Tibial nerve (tissue), 4 donors: ENCODE measurements around the gene KEAP1. TPM values are rescaled to one million over a fixed set of nuclear protein-coding genes. Genes with fewer than 3 reads are reported as not detected.

ENCODE experiments used
- DNase-seq, 2 donors: peaks; one replicate each; pipeline ENCODE4 v3.0.0-alpha.2; 2019; ENCODE audit warnings: low spot score in 2 of 2
- H3K27ac ChIP-seq, 4 donors: fragments of 200-600 bp; sonication (generic) in 3 of 4; one replicate each; pipeline ENCODE4 v1.5.1; 2017 to 2019; ENCODE audit warnings: mild to moderate bottlenecking in 1 of 4
- H3K27me3 ChIP-seq, 2 donors: fragments of 200-600 bp; sonication (generic) in 1 of 2; one replicate each; pipeline versions ENCODE4 v1.5.1 to v1.6.0; 2017 to 2019
- H3K36me3 ChIP-seq, 3 donors: fragments of 200-600 bp; sonication (generic); one replicate each; pipeline ENCODE4 v1.5.1; 2018 to 2019
- H3K4me1 ChIP-seq, 4 donors: fragments of 200-600 bp; sonication (generic) in 3 of 4; one replicate each; pipeline ENCODE4 v1.5.1; 2017 to 2019
- H3K4me3 ChIP-seq, 4 donors: fragments of 200-600 bp; sonication (generic) in 3 of 4; one replicate each; pipeline ENCODE4 v1.5.1; 2017 to 2019; ENCODE audit warnings: mild to moderate bottlenecking in 1 of 4, moderate library complexity in 1 of 4
- H3K9me3 ChIP-seq, 4 donors: fragments of 200-600 bp; sonication (generic) in 3 of 4; one replicate each; pipeline ENCODE4 v1.5.1; 2017 to 2019
- CTCF ChIP-seq, 5 experiments: fragments of 200-600 bp in 3 of 5; fragments of 450-650 bp in 2 of 5; sonication (generic) in 3 of 5; IDR thresholded peaks; one replicate each; pipeline ENCODE4 v1.5.1; 2016 to 2019; ENCODE audit warnings: antibody characterized with exemption in 5 of 5, mild to moderate bottlenecking in 3 of 5, moderate library complexity in 2 of 5
- EP300 ChIP-seq, 2 donors: sonication (generic); formaldehyde crosslinking; IDR thresholded peaks; one replicate each; pipeline ENCODE4 v1.6.1; 2017; ENCODE audit warnings: antibody characterized with exemption in 2 of 2, mild to moderate bottlenecking in 1 of 2
- POLR2A ChIP-seq, 2 donors: fragments of 450-650 bp; IDR thresholded peaks; one replicate each; pipeline ENCODE4 v1.6.1; 2017; ENCODE audit warnings: antibody characterized with exemption in 2 of 2, mild to moderate bottlenecking in 2 of 2, moderate library complexity in 2 of 2
- WGBS, 2 donors: methylation state at CpG; one replicate each; pipeline ENCODE4 v1.1.5; 2018; 5-methylcytosine and 5-hydroxymethylcytosine counted together
- total RNA-seq, 4 donors: library from RNA; depleted of rRNA; stranded (reverse); fragments of >200 nt; gene quantifications; one replicate each; pipeline ENCODE4 v1.1.0, GENCODE V29; 2016

The KEAP1 gene
- total RNA-seq, 4 donors from 2014 or later: 45.4 to 52.4 (median 50.7) TPM

GRCh38 chr19:10549733-10550132, 46.6 kb upstream of the KEAP1 start:
- Histone ChIP-seq H3K9me3 (peaks cover 0 to 6% (median 0%) of the 10 kb centered on the region in 4 donors), H3K4me3 (no peak overlapping the region), H3K36me3 (peaks cover 0 to 91% (median 35%) of the 10 kb centered on the region in 3 donors), H3K4me1 (peaks cover 0 to 13% (median 9%) of the 10 kb centered on the region in 4 donors), H3K27ac (no peak overlapping the region), H3K27me3 (no peaks in the 10 kb centered on the region)
- TF ChIP-seq EP300 (IDR thresholded peaks at IDR 0.05) (no peak), CTCF (IDR thresholded peaks at IDR 0.05) (no peak), POLR2A (IDR thresholded peaks at IDR 0.05) (no peak)
- DNase-seq: no peak
- 85 to 87% methylated on average over 7 of the region's 7 CpGs for WGBS, 2 donors

- TF ChIP-seq EP300 (IDR thresholded peaks at IDR 0.05) (no peak), POLR2A (IDR thresholded peaks at IDR 0.05) (no peak), CTCF (IDR thresholded peaks at IDR 0.05) (no peak)
- Histone ChIP-seq H3K9me3 (peaks cover 0 to 6% (median 0%) of the 10 kb centered on the region in 4 donors), H3K4me1 (peaks cover 0 to 16% (median 14%) of the 10 kb centered on the region in 4 donors), H3K27ac (no peak overlapping the region), H3K36me3 (peaks cover 0 to 82% (median 35%) of the 10 kb centered on the region in 3 donors), H3K27me3 (no peaks in the 10 kb centered on the region), H3K4me3 (no peak overlapping the region)
- no peak for DNase-seq
- WGBS, 2 donors: 89 to 99% methylated on average over 11 to 18 of the region's 18 CpGs
Observed at GRCh38 chr19:10548746-10549276, 45.7 kb upstream of the KEAP1 start.

GRCh38 chr19:10546817-10547216, 43.7 kb upstream of the KEAP1 start:
- Histone ChIP-seq H3K9me3 (no peaks in the 10 kb centered on the region), H3K27me3 (no peaks in the 10 kb centered on the region), H3K4me3 (no peak overlapping the region), H3K4me1 (peaks cover 0 to 19% (median 13%) of the 10 kb centered on the region in 4 donors), H3K27ac (no peak overlapping the region), H3K36me3 (peaks cover 0 to 62% (median 21%) of the 10 kb centered on the region in 3 donors)
- 72 to 88% methylated on average over 2 to 17 of the region's 17 CpGs for WGBS, 2 donors
- TF ChIP-seq EP300 (IDR thresholded peaks at IDR 0.05) (no peak), POLR2A (IDR thresholded peaks at IDR 0.05) (no peak), CTCF (IDR thresholded peaks at IDR 0.05) (no peak)
- no peak for DNase-seq

GRCh38 chr19:10544753-10545251, 41.6 kb upstream of the KEAP1 start:
- no peaks in the 10 kb centered on the region for H3K9me3 ChIP-seq
- DNase-seq: no peak
- peaks cover 0 to 19% (median 13%) of the 10 kb centered on the region in 4 donors for H3K4me1 ChIP-seq
- peak overlapping the region in 3 of 4 donors; percentile 90 to 98 (median 97) for H3K27ac ChIP-seq
- TF ChIP-seq POLR2A (IDR thresholded peaks at IDR 0.05) (no peak), CTCF (IDR thresholded peaks at IDR 0.05) (no peak), EP300 (IDR thresholded peaks at IDR 0.05) (no peak)
- no peaks in the 10 kb centered on the region for H3K27me3 ChIP-seq
- H3K36me3 ChIP-seq: peaks cover 0 to 41% (median 9%) of the 10 kb centered on the region in 3 donors
- peak overlapping the region in 3 of 4 donors; percentile 87 to 99 (median 94) for H3K4me3 ChIP-seq
- 37 to 47% methylated on average over 17 to 21 of the region's 23 CpGs for WGBS, 2 donors

GRCh38 chr19:10544242-10544752, 41.1 kb upstream of the KEAP1 start:
- H3K27ac ChIP-seq: peak overlapping the region; percentile 84 to 98 (median 94)

More at GRCh38 chr19:10544242-10544752, 41.1 kb upstream of the KEAP1 start:
- 23 to 45% methylated on average over 12 to 22 of the region's 22 CpGs for WGBS, 2 donors
- Histone ChIP-seq H3K27me3 (no peaks in the 10 kb centered on the region), H3K36me3 (peaks cover 0 to 36% (median 6%) of the 10 kb centered on the region in 3 donors), H3K4me3 (peak overlapping the region; percentile 87 to 99 (median 96)), H3K9me3 (no peaks in the 10 kb centered on the region), H3K4me1 (peaks cover 0 to 19% (median 13%) of the 10 kb centered on the region in 4 donors)
- TF ChIP-seq EP300 (IDR thresholded peaks at IDR 0.05): no peak
- TF ChIP-seq POLR2A (IDR thresholded peaks at IDR 0.05): no peak
- no peak for DNase-seq
